ENCODE measurements around the gene TTC22. TPM values are rescaled to one million over a fixed set of nuclear protein-coding genes. Genes with fewer than 3 reads are reported as not detected.

Gene TTC22
- total RNA-seq, 2 experiments from 2014 or later, result 4.4 to 4.5 TPM

GRCh38 chr1:54836594-54836993 lies 35.5 kb upstream of the TTC22 start:
- no peaks in the 10 kb centered on the region for H3K4me1 Mint-ChIP-seq (ENCODE audit: low read depth)
- intact Hi-C loops (cut with DNase I, micrococcal nuclease), result no loop called here
- CTCF ChIA-PET, result no interaction called here
- Histone ChIP-seq H3K9me3 (ENCODE audit: control insufficient read depth in 1 of 2, insufficient read depth in 1 of 2, low read length in 2 of 2) (peaks cover 0 to 4% of the 10 kb centered on the region in 2 experiments), H3K27me3 (ENCODE audit: control insufficient read depth in 1 of 2, insufficient read depth in 2 of 2, low read length in 2 of 2) (peaks cover 0 to 2% of the 10 kb centered on the region in 2 experiments), H3K27ac (ENCODE audit: low read depth in 1 of 2, low read length in 2 of 2) (no peak overlapping the region), H3K36me3 (ENCODE audit: insufficient read depth, low read length) (no peaks in the 10 kb centered on the region), H3K4me1 (ENCODE audit: insufficient read depth, low read length) (no peaks in the 10 kb centered on the region), H3K4me3 (ENCODE audit: low read length) (no peak overlapping the region)
- no peak overlapping the region for H3K4me3 Mint-ChIP-seq
- POLR2A ChIA-PET, result no interaction called here
- H3K27me3 Mint-ChIP-seq, result no peaks in the 10 kb centered on the region
- no peak for TF ChIP-seq CTCF (IDR thresholded peaks at IDR 0.05)
- no peak for DNase-seq
- peaks cover under 1% of the 10 kb centered on the region for H3K9me3 Mint-ChIP-seq
- no peak for ATAC-seq (ENCODE audit: poor library complexity)
- H3K27ac Mint-ChIP-seq, result no peak overlapping the region
- peaks cover 2% of the 10 kb centered on the region for H3K36me3 Mint-ChIP-seq (ENCODE audit: low read depth)

- Mint-ChIP-seq H3K27me3 (no peaks in the 10 kb centered on the region), H3K4me3 (no peak overlapping the region), H3K4me1 (ENCODE audit: low read depth) (no peaks in the 10 kb centered on the region), H3K36me3 (ENCODE audit: low read depth) (peaks cover 5% of the 10 kb centered on the region), H3K9me3 (peaks cover 5% of the 10 kb centered on the region), H3K27ac (no peak overlapping the region)
- ATAC-seq (ENCODE audit: poor library complexity) (no peak), DNase-seq (no peak)
- no peak overlapping the region for H3K4me3 ChIP-seq (ENCODE audit: low read length)
- peaks cover 0 to 8% of the 10 kb centered on the region in 2 experiments for H3K9me3 ChIP-seq (ENCODE audit: control insufficient read depth in 1 of 2, insufficient read depth in 1 of 2, low read length in 2 of 2)
- no peak overlapping the region for H3K27ac ChIP-seq (ENCODE audit: low read depth in 1 of 2, low read length in 2 of 2)
- TF ChIP-seq CTCF (IDR thresholded peaks at IDR 0.05), result no peak
- intact Hi-C loops (cut with DNase I, micrococcal nuclease), result no loop called here
- no peaks in the 10 kb centered on the region for H3K4me1 ChIP-seq (ENCODE audit: insufficient read depth, low read length)
- H3K27me3 ChIP-seq (ENCODE audit: control insufficient read depth in 1 of 2, insufficient read depth in 2 of 2, low read length in 2 of 2), result peaks cover 0 to 2% of the 10 kb centered on the region in 2 experiments
- ChIA-PET POLR2A (no interaction called here), CTCF (no interaction called here)
- no peaks in the 10 kb centered on the region for H3K36me3 ChIP-seq (ENCODE audit: insufficient read depth, low read length)
Measured at GRCh38 chr1:54835970-54836369, 34.8 kb upstream of the TTC22 start.

- H3K27me3 Mint-ChIP-seq, result no peaks in the 10 kb centered on the region
- no peak for TF ChIP-seq CTCF (IDR thresholded peaks at IDR 0.05)
- POLR2A ChIA-PET, result no interaction called here
Measured at GRCh38 chr1:54835131-54835898, 34.2 kb upstream of the TTC22 start.

More at GRCh38 chr1:54835131-54835898, 34.2 kb upstream of the TTC22 start:
- peaks cover 0 to 2% of the 10 kb centered on the region in 2 experiments for H3K27me3 ChIP-seq (ENCODE audit: control insufficient read depth in 1 of 2, insufficient read depth in 2 of 2, low read length in 2 of 2)
- no peaks in the 10 kb centered on the region for H3K36me3 ChIP-seq (ENCODE audit: insufficient read depth, low read length)
- no peak overlapping the region for H3K4me3 ChIP-seq (ENCODE audit: low read length)
- Mint-ChIP-seq H3K4me1 (ENCODE audit: low read depth) (no peaks in the 10 kb centered on the region), H3K36me3 (ENCODE audit: low read depth) (peaks cover 10% of the 10 kb centered on the region), H3K27ac (no peak overlapping the region), H3K4me3 (no peak overlapping the region), H3K9me3 (peaks cover 10% of the 10 kb centered on the region)
- peaks cover 0 to 8% of the 10 kb centered on the region in 2 experiments for H3K9me3 ChIP-seq (ENCODE audit: control insufficient read depth in 1 of 2, insufficient read depth in 1 of 2, low read length in 2 of 2)
- H3K27ac ChIP-seq (ENCODE audit: low read depth in 1 of 2, low read length in 2 of 2), result no peak overlapping the region
- CTCF ChIA-PET, result no interaction called here
- intact Hi-C loops (cut with DNase I, micrococcal nuclease), result no loop called here
- ATAC-seq (ENCODE audit: poor library complexity), result no peak
- no peak for DNase-seq
- H3K4me1 ChIP-seq (ENCODE audit: insufficient read depth, low read length), result no peaks in the 10 kb centered on the region

All from CD4-positive, alpha-beta T cell (primary cell).